Keratinocyte (primary cell): Measurements from ENCODE around the gene PIM3. TPM values are rescaled to one million over a fixed set of nuclear protein-coding genes. Genes with fewer than 3 reads are reported as not detected.

Experiments
- DNase-seq: peaks from one replicate; pipeline ENCODE4 v3.0.0-alpha.2; 2011; ENCODE audit warnings: low read depth, missing footprints, low spot score
- FAIRE-seq: peaks from 2 replicates; lab custom pipeline; 2011; peaks lifted over from hg19 to GRCh38; lab: Jason Lieb, UNC
- H2AFZ ChIP-seq: 2 replicates; pipeline ENCODE4 v1.6.0; 2012; ENCODE audit warnings: low read length, control low read depth, inconsistent platforms; ENCODE audit not compliant: control insufficient read depth
- H3K27ac ChIP-seq: 2 replicates; pipeline ENCODE4 v1.5.1; 2011; ENCODE audit warnings: low read length; ENCODE audit not compliant: control insufficient read depth, insufficient read depth
- H3K27me3 ChIP-seq: 3 replicates; pipeline ENCODE4 v1.6.0; 2011; ENCODE audit warnings: low read length; ENCODE audit not compliant: control insufficient read depth, insufficient read depth; ENCODE audit errors: extremely low read depth
- H3K36me3 ChIP-seq, 2 experiments: 2 replicates in 1 of 2; 3 replicates in 1 of 2; pipeline ENCODE4 v1.5.1; 2011; ENCODE audit warnings: low read length in 2 of 2, mild to moderate bottlenecking in 1 of 2; ENCODE audit not compliant: control insufficient read depth in 2 of 2, insufficient read depth in 2 of 2; ENCODE audit errors: extremely low read depth in 1 of 2
- H3K4me1 ChIP-seq: 3 replicates; pipeline ENCODE4 v1.5.1; 2011; ENCODE audit warnings: low read length; ENCODE audit not compliant: control insufficient read depth, insufficient read depth; ENCODE audit errors: extremely low read depth
- H3K4me2 ChIP-seq: 3 replicates; pipeline ENCODE4 v1.6.0; 2011; ENCODE audit warnings: low read depth, low read length; ENCODE audit not compliant: control insufficient read depth, insufficient read depth; ENCODE audit errors: extremely low read depth
- H3K4me3 ChIP-seq, 3 experiments: fragments of 200-600 bp in 1 of 3; sonication (generic) in 1 of 3; 2 replicates in 2 of 3; 3 replicates in 1 of 3; pipeline ENCODE4 v1.5.1; 2011 to 2016; ENCODE audit warnings: low read length in 3 of 3, mild to moderate bottlenecking in 3 of 3, control low read depth in 2 of 3, inconsistent platforms in 1 of 3, low read depth in 1 of 3, mixed read lengths in 1 of 3, mixed run types in 1 of 3, moderate library complexity in 1 of 3; ENCODE audit not compliant: control insufficient read depth in 2 of 3, insufficient read depth in 2 of 3; ENCODE audit errors: extremely low read depth in 1 of 3
- H3K79me2 ChIP-seq: 2 replicates; pipeline ENCODE4 v1.6.0; 2012; ENCODE audit warnings: low read length; ENCODE audit not compliant: control insufficient read depth, insufficient read depth
- H3K9ac ChIP-seq: 3 replicates; pipeline ENCODE4 v1.6.0; 2011; ENCODE audit warnings: low read length; ENCODE audit not compliant: control insufficient read depth, insufficient read depth; ENCODE audit errors: extremely low read depth
- H3K9me1 ChIP-seq: 3 replicates; pipeline ENCODE4 v1.6.0; 2011; ENCODE audit warnings: low read length; ENCODE audit not compliant: control insufficient read depth, insufficient read depth; ENCODE audit errors: extremely low read depth
- H3K9me3 ChIP-seq: 2 replicates; pipeline ENCODE4 v1.5.1; 2012; ENCODE audit warnings: low read depth, low read length; ENCODE audit not compliant: control insufficient read depth
- H4K20me1 ChIP-seq: 3 replicates; pipeline ENCODE4 v1.6.0; 2011; ENCODE audit warnings: low read length; ENCODE audit not compliant: control insufficient read depth, insufficient read depth; ENCODE audit errors: extremely low read depth
- CTCF ChIP-seq, 3 experiments: IDR thresholded peaks in 1 of 3; conservative IDR thresholded peaks in 1 of 3; optimal IDR thresholded peaks in 1 of 3; 2 replicates in 2 of 3; 3 replicates in 1 of 3; pipeline versions ENCODE3 to v1.5.1; 2011; ENCODE audit warnings: low read length in 3 of 3, mild to moderate bottlenecking in 3 of 3, moderate library complexity in 2 of 3, control low read depth in 1 of 3, inconsistent platforms in 1 of 3; ENCODE audit not compliant: insufficient read depth in 2 of 3; ENCODE audit errors: extremely low read depth in 1 of 3
- EZH2 ChIP-seq: IDR thresholded peaks from one replicate; pipeline ENCODE4 v1.6.1; 2012; ENCODE audit warnings: inconsistent platforms, mild to moderate bottlenecking, low read length, moderate library complexity
- dilution Hi-C: fragments of 300-500 bp; cut with MboI; formaldehyde crosslinking; loops from one replicate; pipeline ENCODE4 v1.7.0; 2020; ENCODE audit warnings: low sequenced_read_pairs; ENCODE audit not compliant: extremely low pct_ligation_motif_present
- polyA plus RNA-seq, 5 experiments: library from polyadenylated mRNA; depleted of rRNA in 3 of 5; stranded (reverse) in 3 of 5; stranded (forward) in 1 of 5; unstranded in 1 of 5; fragments of >200 nt; gene quantifications; 1 replicate in 1 of 5; 2 replicates in 3 of 5; 3 replicates in 1 of 5; pipeline versions ENCODE4 v1.2.1 to v1.2.3, GENCODE V29; 2011 to 2012; ENCODE audit warnings: missing spikeins in 2 of 5, low read depth in 1 of 5, low replicate concordance in 1 of 5

The PIM3 gene
- polyA plus RNA-seq, 1 donor (not counting 4 experiments of a cell fraction or from before 2014, with no cell fraction given) = 3.4 TPM

- peak overlapping the region; percentile 37 to 51 (median 48) for H3K4me3 ChIP-seq
- FAIRE-seq (no peak), DNase-seq (no peak)
- TF ChIP-seq EZH2 = no peak
- no peak for TF ChIP-seq CTCF (optimal IDR thresholded peaks at IDR 0.05 in 1 of 3, IDR thresholded peaks at IDR 0.05 in 1 of 3, conservative IDR thresholded peaks at IDR 0.05 in 1 of 3; ENCODE audit: extremely low read depth in 1 of 3, insufficient read depth in 2 of 3, low read length in 3 of 3)
- no peaks in the 10 kb centered on the region for H3K36me3 ChIP-seq
- no peaks in the 10 kb centered on the region for H4K20me1 ChIP-seq
- H3K4me2 ChIP-seq = peak overlapping the region; percentile 82
- H3K9me3 ChIP-seq = no peaks in the 10 kb centered on the region
- H2AFZ ChIP-seq = peak overlapping the region; percentile 65
- peak overlapping the region; percentile 56 for H3K27ac ChIP-seq
- H3K79me2 ChIP-seq = no peaks in the 10 kb centered on the region
- H3K27me3 ChIP-seq = no peaks in the 10 kb centered on the region
- H3K4me1 ChIP-seq = peaks cover 15% of the 10 kb centered on the region
- peak overlapping the region; percentile 78 for H3K9ac ChIP-seq
- no peaks in the 10 kb centered on the region for H3K9me1 ChIP-seq
- dilution Hi-C loops = no loop called here
These were observed 10.9 kb downstream of the PIM3 start for GRCh38 chr22:49971232-49972162.

- Histone ChIP-seq H3K4me2 (no peak overlapping the region), H4K20me1 (no peaks in the 10 kb centered on the region), H3K4me3 (no peak overlapping the region), H3K4me1 (peaks cover 15% of the 10 kb centered on the region), H2AFZ (no peak overlapping the region), H3K27ac (no peak overlapping the region), H3K36me3 (no peaks in the 10 kb centered on the region), H3K9me1 (no peaks in the 10 kb centered on the region), H3K27me3 (no peaks in the 10 kb centered on the region), H3K9me3 (no peaks in the 10 kb centered on the region), H3K79me2 (no peaks in the 10 kb centered on the region), H3K9ac (no peak overlapping the region)
- dilution Hi-C loops = no loop called here
- TF ChIP-seq CTCF (optimal IDR thresholded peaks at IDR 0.05 in 1 of 3, IDR thresholded peaks at IDR 0.05 in 1 of 3, conservative IDR thresholded peaks at IDR 0.05 in 1 of 3; ENCODE audit: extremely low read depth in 1 of 3, insufficient read depth in 2 of 3, low read length in 3 of 3) (no peak), EZH2 (no peak)
- no peak for FAIRE-seq
- DNase-seq = no peak
These were observed 11.8 kb downstream of the PIM3 start for GRCh38 chr22:49972163-49973017.
